Loucy (cell line): ENCODE measurements around the gene ARHGAP26.

ENCODE experiments used
- H2AFZ ChIP-seq: fragments of 200-600 bp; sonication (generic); 2 replicates; pipeline ENCODE4 v1.6.0; 2016; ENCODE audit warnings: antibody characterized with exemption, mild to moderate bottlenecking, low read length, moderate library complexity
- H3F3A ChIP-seq: fragments of 200-600 bp; 2 replicates; pipeline ENCODE4 v1.6.0; 2016; ENCODE audit warnings: antibody characterized with exemption, low read depth, mild to moderate bottlenecking
- H3K27me3 ChIP-seq: fragments of 200-600 bp; sonication (generic); 2 replicates; pipeline ENCODE4 v1.6.1; 2014; ENCODE audit warnings: low read length, mild to moderate bottlenecking; ENCODE audit not compliant: insufficient read depth, poor library complexity, severe bottlenecking
- H3K36me3 ChIP-seq: fragments of 200-600 bp; sonication (generic); 2 replicates; pipeline ENCODE4 v1.6.1; 2016; ENCODE audit warnings: low read length; ENCODE audit not compliant: insufficient read depth
- H3K4me1 ChIP-seq: fragments of 200-600 bp; sonication (generic); 2 replicates; pipeline ENCODE4 v1.5.1; 2014; ENCODE audit warnings: low read length, mild to moderate bottlenecking; ENCODE audit not compliant: insufficient read depth, poor library complexity, severe bottlenecking
- H3K4me2 ChIP-seq: fragments of 200-600 bp; sonication (generic); 2 replicates; pipeline ENCODE4 v1.6.0; 2014; ENCODE audit warnings: antibody characterized with exemption, low read length, low read depth, mild to moderate bottlenecking; ENCODE audit not compliant: poor library complexity, severe bottlenecking
- H3K4me3 ChIP-seq: fragments of 200-600 bp; sonication (generic); 2 replicates; pipeline ENCODE4 v1.5.1; 2014; ENCODE audit warnings: low read length, mild to moderate bottlenecking, mixed read lengths; ENCODE audit not compliant: poor library complexity, severe bottlenecking
- H3K79me2 ChIP-seq: fragments of 200-600 bp; sonication (generic); 2 replicates; pipeline ENCODE4 v1.6.1; 2014; ENCODE audit warnings: low read length; ENCODE audit not compliant: insufficient read depth
- H3K9ac ChIP-seq: fragments of 200-600 bp; sonication (generic); 2 replicates; pipeline ENCODE4 v1.6.0; 2014; ENCODE audit warnings: mild to moderate bottlenecking, low read depth, low read length, moderate library complexity; ENCODE audit not compliant: poor library complexity, severe bottlenecking
- H3K9me2 ChIP-seq: fragments of 200-600 bp; sonication (generic); replicated peaks from 2 replicates; pipeline ENCODE4 v1.6.1; 2016; ENCODE audit warnings: low read depth, low read length, mixed read lengths
- H3K9me3 ChIP-seq: fragments of 200-600 bp; sonication (generic); 2 replicates; pipeline ENCODE4 v1.6.1; 2014; ENCODE audit warnings: mild to moderate bottlenecking, antibody characterized with exemption, low read length, low read depth; ENCODE audit not compliant: insufficient read depth
- H4K20me1 ChIP-seq: fragments of 200-600 bp; sonication (generic); 2 replicates; pipeline ENCODE4 v1.6.0; 2014; ENCODE audit warnings: antibody characterized with exemption, low read length, mild to moderate bottlenecking; ENCODE audit not compliant: insufficient read depth, poor library complexity, severe bottlenecking
- CTCF ChIP-seq: fragments of 200-600 bp; sonication (generic); conservative IDR thresholded peaks from 2 replicates; pipeline ENCODE4 v1.5.1; 2014; ENCODE audit warnings: mild to moderate bottlenecking, antibody characterized with exemption, low read length
- EZH2phosphoT487 ChIP-seq: fragments of 200-600 bp; IDR thresholded peaks from 2 replicates; pipeline ENCODE4 v1.6.1; 2018; ENCODE audit warnings: antibody characterized with exemption, mild to moderate bottlenecking, moderate library complexity, borderline replicate concordance

ARHGAP26 gene

GRCh38 chr5:142826741-142827492 is 56.7 kb downstream of the ARHGAP26 start:
- TF ChIP-seq CTCF (no peak), EZH2phosphoT487 (no peak)
- H3K4me1 ChIP-seq: peaks cover 62% of the 10 kb centered on the region

GRCh38 chr5:142827934-142828576 is 57.9 kb downstream of the ARHGAP26 start:
- no peak overlapping the region for H3K9ac ChIP-seq
- H3F3A ChIP-seq: peaks cover 7% of the 10 kb centered on the region; the same call in 1 of the 2 replicates
- peaks cover 51% of the 10 kb centered on the region for H3K4me1 ChIP-seq
- H3K9me2 ChIP-seq: no peaks in the 10 kb centered on the region
- H2AFZ ChIP-seq: no peak overlapping the region
- H3K9me3 ChIP-seq: no peaks in the 10 kb centered on the region
- H3K4me2 ChIP-seq: peak overlapping the region; percentile 78
- no peaks in the 10 kb centered on the region for H4K20me1 ChIP-seq
- H3K27me3 ChIP-seq: no peaks in the 10 kb centered on the region
- peak overlapping the region; percentile 41 for H3K4me3 ChIP-seq
- TF ChIP-seq EZH2phosphoT487 (no peak), CTCF (no peak)
- peaks cover 30% of the 10 kb centered on the region for H3K79me2 ChIP-seq
- no peaks in the 10 kb centered on the region for H3K36me3 ChIP-seq

More at GRCh38 chr5:142826741-142827492, 56.7 kb downstream of the ARHGAP26 start:
- Histone ChIP-seq H3K27me3 (no peaks in the 10 kb centered on the region), H3K9me3 (no peaks in the 10 kb centered on the region), H4K20me1 (no peaks in the 10 kb centered on the region), H3K9me2 (no peaks in the 10 kb centered on the region), H3K36me3 (no peaks in the 10 kb centered on the region), H3K9ac (peak overlapping the region; percentile 49), H3F3A (peaks cover 7% of the 10 kb centered on the region; the same call in 1 of the 2 replicates), H3K4me2 (peak overlapping the region; percentile 78), H3K4me3 (peak overlapping the region; percentile 41), H2AFZ (no peak overlapping the region), H3K79me2 (peaks cover 35% of the 10 kb centered on the region)

- Histone ChIP-seq H3K4me2 (no peak overlapping the region), H3K79me2 (peaks cover 26% of the 10 kb centered on the region)
- no peak for TF ChIP-seq EZH2phosphoT487
- TF ChIP-seq CTCF: no peak
Measured at GRCh38 chr5:142828797-142829535, 58.8 kb downstream of the ARHGAP26 start.

More at GRCh38 chr5:142828797-142829535, 58.8 kb downstream of the ARHGAP26 start:
- H3K9me3 ChIP-seq: no peaks in the 10 kb centered on the region
- no peaks in the 10 kb centered on the region for H3K27me3 ChIP-seq
- H2AFZ ChIP-seq: no peak overlapping the region
- no peaks in the 10 kb centered on the region for H4K20me1 ChIP-seq
- H3K9ac ChIP-seq: no peak overlapping the region
- H3F3A ChIP-seq: peaks cover 7% of the 10 kb centered on the region; the same call in 1 of the 2 replicates
- H3K36me3 ChIP-seq: no peaks in the 10 kb centered on the region
- H3K4me3 ChIP-seq: no peak overlapping the region
- peaks cover 46% of the 10 kb centered on the region for H3K4me1 ChIP-seq
- H3K9me2 ChIP-seq: no peaks in the 10 kb centered on the region
